BLaER1 (cell line): ENCODE results near the gene SNCB.
"Not testable (repeated sequence)": the region's sequence is repeated elsewhere in the genome, so short reads cannot be mapped to it uniquely, and the experiment has no call there.

Experiments
- H3K27ac ChIP-seq: shearing (Covaris generic); formaldehyde crosslinking; 2 replicates; pipeline ENCODE4 v1.8.1; 2022
- H3K27me3 ChIP-seq: shearing (Covaris generic); formaldehyde crosslinking; 2 replicates; pipeline ENCODE4 v1.8.1; 2022
- H3K36me3 ChIP-seq: shearing (Covaris generic); formaldehyde crosslinking; 2 replicates; pipeline ENCODE4 v1.8.1; 2022
- H3K4me1 ChIP-seq: shearing (Covaris generic); formaldehyde crosslinking; 2 replicates; pipeline ENCODE4 v1.8.1; 2022
- H3K4me2 ChIP-seq: shearing (Covaris generic); formaldehyde crosslinking; 2 replicates; pipeline ENCODE4 v1.8.1; 2022
- H3K4me3 ChIP-seq: shearing (Covaris generic); formaldehyde crosslinking; 2 replicates; pipeline ENCODE4 v1.8.1; 2022
- H3K9ac ChIP-seq: shearing (Covaris generic); formaldehyde crosslinking; 2 replicates; pipeline ENCODE4 v1.8.1; 2022
- H3K9me3 ChIP-seq: shearing (Covaris generic); formaldehyde crosslinking; 2 replicates; pipeline ENCODE4 v1.8.1; 2022
- H4K20me1 ChIP-seq: shearing (Covaris generic); formaldehyde crosslinking; 2 replicates; pipeline ENCODE4 v1.8.1; 2022
- Cebpa-rat ChIP-seq: shearing (Covaris generic); IDR thresholded peaks from 2 replicates; pipeline ENCODE4 v1.8.1; 2022

The SNCB gene

DNA sequence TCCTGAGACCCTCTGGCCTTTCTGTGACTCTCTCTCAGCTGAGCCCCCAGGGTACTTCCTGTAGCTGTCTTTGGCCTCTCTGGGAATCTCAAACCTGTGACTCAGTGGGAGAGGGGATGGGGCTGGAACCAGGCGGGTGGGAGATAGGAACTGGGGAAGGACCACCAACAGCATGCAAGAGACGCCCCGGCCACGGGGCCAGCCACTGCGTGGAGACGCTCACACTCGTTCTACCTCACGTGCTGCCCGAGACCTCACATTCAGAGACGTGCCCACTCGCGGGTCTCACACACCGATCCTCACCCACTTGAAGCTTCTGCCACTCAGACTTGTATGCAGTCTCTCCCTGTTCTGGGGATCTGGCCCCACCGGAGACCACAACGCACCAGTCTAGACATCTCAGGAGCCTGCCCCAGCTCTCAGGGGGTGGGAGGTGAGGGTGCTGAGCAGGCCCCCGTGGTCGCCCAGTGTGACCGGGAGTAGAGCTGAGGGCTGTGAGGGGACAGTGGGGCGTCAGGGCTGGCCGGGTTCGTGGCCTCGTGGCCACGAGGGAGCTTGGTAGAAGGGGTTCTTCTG, 34.2 kb downstream of the SNCB start:
- H3K4me1 ChIP-seq, result peaks cover 20% of the 10 kb centered on the region
- H3K4me3 ChIP-seq, result peak overlapping the region; percentile 56
- H4K20me1 ChIP-seq, result peaks cover 70% of the 10 kb centered on the region
- no peak overlapping the region for H3K27ac ChIP-seq
- H3K36me3 ChIP-seq, result peaks cover 64% of the 10 kb centered on the region
- H3K27me3 ChIP-seq, result peaks cover 3% of the 10 kb centered on the region; the same call in 1 of the 2 replicates
- H3K9ac ChIP-seq, result no peak overlapping the region
- H3K4me2 ChIP-seq, result peak overlapping the region; percentile 84
- TF ChIP-seq Cebpa-rat, result no peak
- peaks cover 5% of the 10 kb centered on the region for H3K9me3 ChIP-seq

- peaks cover 69% of the 10 kb centered on the region for H4K20me1 ChIP-seq
- no peak overlapping the region for H3K9ac ChIP-seq
- no peak for TF ChIP-seq Cebpa-rat
Measured at GRCh38 chr5:176595386-176595943, 34.9 kb downstream of the SNCB start.

GRCh38 chr5:176594554-176594953, 35.8 kb downstream of the SNCB start:
- Histone ChIP-seq H4K20me1 (peaks cover 69% of the 10 kb centered on the region), H3K4me1 (peaks cover 36% of the 10 kb centered on the region), H3K27ac (no peak overlapping the region), H3K9me3 (peaks cover 7% of the 10 kb centered on the region), H3K36me3 (peaks cover 59% of the 10 kb centered on the region), H3K4me3 (no peak overlapping the region), H3K9ac (no peak overlapping the region), H3K4me2 (no peak overlapping the region), H3K27me3 (peaks cover 3% of the 10 kb centered on the region; the same call in 1 of the 2 replicates)
- no peak for TF ChIP-seq Cebpa-rat

More at GRCh38 chr5:176595386-176595943, 34.9 kb downstream of the SNCB start:
- Histone ChIP-seq H3K27me3 (peaks cover 3% of the 10 kb centered on the region; the same call in 1 of the 2 replicates), H3K36me3 (peaks cover 64% of the 10 kb centered on the region), H3K27ac (no peak overlapping the region), H3K9me3 (peaks cover 7% of the 10 kb centered on the region), H3K4me2 (no peak overlapping the region), H3K4me1 (peaks cover 27% of the 10 kb centered on the region), H3K4me3 (no peak overlapping the region)

DNA sequence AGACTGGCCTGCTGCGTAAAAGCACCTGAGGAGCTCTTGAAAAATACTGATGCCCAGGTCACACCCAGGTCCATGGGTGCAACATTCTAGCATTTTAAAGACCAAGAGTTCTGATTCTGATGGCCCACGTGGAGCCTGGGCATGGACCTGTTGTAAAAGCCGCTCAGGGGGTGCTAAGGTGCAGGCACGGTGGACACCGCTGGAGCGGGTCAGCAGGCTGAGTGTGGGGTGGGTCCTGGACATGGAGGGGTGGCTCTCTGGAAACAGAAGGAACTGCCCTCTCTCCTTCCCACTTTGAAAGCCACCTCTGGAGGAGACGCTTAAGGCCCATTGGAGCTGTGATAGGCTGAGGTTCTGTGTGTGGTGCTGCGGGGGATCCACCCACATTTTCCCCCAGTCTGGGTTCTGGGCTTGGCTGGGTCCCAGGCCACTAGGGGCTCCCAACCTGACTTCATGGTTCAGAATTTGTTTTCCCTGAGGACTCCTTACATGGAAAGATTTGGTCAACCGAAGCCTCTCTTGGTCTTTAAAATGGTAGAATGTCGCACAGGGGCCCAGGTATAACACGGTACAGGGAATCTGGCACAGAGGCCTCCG, 37.0 kb downstream of the SNCB start:
- TF ChIP-seq Cebpa-rat, result no peak
- Histone ChIP-seq H3K27ac (no peak overlapping the region), H4K20me1 (peaks cover 68% of the 10 kb centered on the region), H3K9ac (no peak overlapping the region), H3K27me3 (0 out of 2 replicates have a peak, but pooled peaks cover 3% of the 10 kb centered on the region), H3K4me3 (no peak overlapping the region), H3K36me3 (peaks cover 48% of the 10 kb centered on the region), H3K4me2 (no peak overlapping the region), H3K9me3 (peaks cover 7% of the 10 kb centered on the region), H3K4me1 (peaks cover 48% of the 10 kb centered on the region)

DNA sequence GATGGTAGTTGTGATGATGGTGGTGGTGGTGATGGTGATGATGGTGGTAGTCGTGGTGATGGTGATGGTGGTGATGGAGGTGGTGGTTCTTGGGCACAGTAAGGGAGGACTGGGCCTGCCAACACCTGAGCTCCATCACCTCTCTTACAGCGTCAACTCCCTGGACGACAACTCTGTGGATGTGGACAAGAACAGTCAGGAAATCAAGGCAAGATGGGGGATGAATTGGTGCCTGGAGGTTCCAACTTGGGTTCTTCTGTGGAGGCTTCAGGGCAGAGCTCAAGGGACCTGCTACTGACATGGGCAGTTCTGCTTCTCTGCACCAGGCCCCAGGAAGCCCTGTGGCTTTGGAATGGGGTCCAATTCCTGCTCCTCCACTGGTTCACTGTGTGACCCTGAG, 37.8 kb downstream of the SNCB start:
- Histone ChIP-seq H3K36me3 (peaks cover 40% of the 10 kb centered on the region), H3K27me3 (0 out of 2 replicates have a peak, but pooled peaks cover 3% of the 10 kb centered on the region), H4K20me1 (peaks cover 60% of the 10 kb centered on the region), H3K4me2 (no peak overlapping the region), H3K27ac (no peak overlapping the region), H3K9ac (no peak overlapping the region), H3K9me3 (peaks cover 7% of the 10 kb centered on the region), H3K4me1 (peaks cover 54% of the 10 kb centered on the region), H3K4me3 (no peak overlapping the region)
- TF ChIP-seq Cebpa-rat, result no peak

- H4K20me1 ChIP-seq, result peaks cover 51% of the 10 kb centered on the region; the same call in 1 of the 2 replicates
- H3K4me1 ChIP-seq, result peaks cover 52% of the 10 kb centered on the region
- not testable (repeated sequence) for H3K9ac ChIP-seq
Measured at GRCh38 chr5:176591667-176592066, 38.7 kb downstream of the SNCB start.

GRCh38 chr5:176590035-176590717, 40.2 kb downstream of the SNCB start:
- Histone ChIP-seq H4K20me1 (peaks cover 36% of the 10 kb centered on the region; the same call in 1 of the 2 replicates), H3K9ac (peak overlapping the region; percentile 24; the same call in 1 of the 2 replicates)
- TF ChIP-seq Cebpa-rat, result no peak

More at GRCh38 chr5:176591667-176592066, 38.7 kb downstream of the SNCB start:
- H3K4me3 ChIP-seq, H3K4me2 ChIP-seq, H3K27ac ChIP-seq, H3K9me3 ChIP-seq, H3K27me3 ChIP-seq: not testable (repeated sequence)
- peaks cover 34% of the 10 kb centered on the region for H3K36me3 ChIP-seq

DNA sequence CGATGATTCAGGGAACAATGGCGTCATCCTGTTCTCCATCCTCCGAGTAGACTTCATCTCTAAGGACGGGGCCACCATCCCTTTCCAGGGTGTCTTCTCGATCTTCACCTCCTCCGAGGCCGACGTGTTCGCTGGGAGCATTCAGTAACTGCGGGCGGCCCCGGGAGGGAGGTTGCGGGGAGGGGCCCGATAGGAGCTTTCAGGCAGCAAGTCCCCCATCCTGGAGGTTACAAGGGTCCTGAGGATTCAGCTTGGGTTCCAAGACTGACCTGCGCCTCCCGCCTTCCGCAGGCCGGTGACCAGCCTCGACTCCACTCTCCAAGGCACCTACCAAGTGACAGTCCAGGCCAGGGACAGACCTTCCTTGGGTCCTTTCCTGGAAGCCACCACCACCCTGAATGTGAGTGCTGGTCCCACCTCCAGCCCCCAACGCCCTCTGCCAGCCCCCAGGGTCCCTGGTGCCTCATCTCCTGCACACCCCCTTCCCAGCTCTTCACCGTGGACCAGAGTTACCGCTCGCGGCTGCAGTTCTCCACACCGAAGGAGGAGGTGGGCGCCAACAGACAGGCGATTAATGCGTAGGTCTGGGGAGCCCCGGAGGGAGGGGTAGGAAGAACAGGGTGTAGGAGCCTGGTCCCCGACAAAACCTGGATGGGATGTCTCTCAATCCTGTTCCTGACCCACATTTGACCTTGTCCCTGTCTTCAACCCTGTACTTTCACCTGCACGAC, 41.1 kb downstream of the SNCB start:
- H3K4me3 ChIP-seq, result no peak overlapping the region
- peak overlapping the region; percentile 74 for H3K4me2 ChIP-seq
- peaks cover 27% of the 10 kb centered on the region; the same call in 1 of the 2 replicates for H4K20me1 ChIP-seq
- 0 out of 2 replicates have a peak overlapping the region, but pooled peaks have one; percentile 13 for H3K27ac ChIP-seq
- no peaks in the 10 kb centered on the region for H3K27me3 ChIP-seq
- peak overlapping the region; percentile 24; the same call in 1 of the 2 replicates for H3K9ac ChIP-seq
- peaks cover 47% of the 10 kb centered on the region for H3K4me1 ChIP-seq
- H3K9me3 ChIP-seq, result peaks cover 33% of the 10 kb centered on the region
- no peak for TF ChIP-seq Cebpa-rat
- peaks cover 38% of the 10 kb centered on the region for H3K36me3 ChIP-seq

More at GRCh38 chr5:176590035-176590717, 40.2 kb downstream of the SNCB start:
- H3K27ac ChIP-seq, result 0 out of 2 replicates have a peak overlapping the region, but pooled peaks have one; percentile 13
- peak overlapping the region; percentile 74 for H3K4me2 ChIP-seq
- H3K36me3 ChIP-seq, result peaks cover 34% of the 10 kb centered on the region
- H3K4me3 ChIP-seq, result no peak overlapping the region
- H3K4me1 ChIP-seq, result peaks cover 47% of the 10 kb centered on the region
- H3K9me3 ChIP-seq, result peaks cover 23% of the 10 kb centered on the region
- no peaks in the 10 kb centered on the region for H3K27me3 ChIP-seq

- H3K9ac ChIP-seq, result no peak overlapping the region
- no peaks in the 10 kb centered on the region for H3K27me3 ChIP-seq
- peak overlapping the region; percentile 74 for H3K4me2 ChIP-seq
- peaks cover 37% of the 10 kb centered on the region for H3K9me3 ChIP-seq
- peaks cover 32% of the 10 kb centered on the region for H3K36me3 ChIP-seq
- no peak overlapping the region for H3K27ac ChIP-seq
- H4K20me1 ChIP-seq, result peaks cover 23% of the 10 kb centered on the region; the same call in 1 of the 2 replicates
- peaks cover 43% of the 10 kb centered on the region for H3K4me1 ChIP-seq
- no peak overlapping the region for H3K4me3 ChIP-seq
- TF ChIP-seq Cebpa-rat, result no peak
Measured at GRCh38 chr5:176588297-176588696, 42.0 kb downstream of the SNCB start.
